ENCODE measurements around the gene GRIN2A. TPM values are rescaled to one million over a fixed set of nuclear protein-coding genes. Genes with fewer than 3 reads are reported as not detected.

GRIN2A gene
- total and polyA plus RNA-seq, 2 experiments from 2014 or later, result 0.05 to 1.6 TPM

DNA sequence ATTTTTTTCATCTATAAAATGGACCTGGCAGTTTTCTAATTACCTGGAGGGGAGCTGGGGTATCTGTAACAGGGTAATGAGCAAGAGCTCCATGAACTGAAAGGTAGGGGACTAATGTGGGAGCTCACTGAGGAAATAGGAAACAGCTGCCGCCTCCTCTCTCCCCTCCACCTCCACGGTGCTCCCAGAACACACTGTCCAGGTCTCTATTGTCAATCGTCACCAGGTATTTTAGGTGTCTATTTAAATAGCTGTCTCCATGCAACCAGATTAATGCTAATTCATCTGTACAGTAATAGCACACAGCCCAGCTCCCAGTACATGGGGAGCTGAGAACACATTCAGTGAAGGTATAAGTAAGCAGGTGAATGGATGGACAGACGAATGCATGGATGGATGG is 233.3 kb downstream of the GRIN2A start:
- Histone ChIP-seq H3K4me2 (no peak overlapping the region), H3K9me3 (ENCODE audit: low read depth) (no peaks in the 10 kb centered on the region), H3K79me2 (no peaks in the 10 kb centered on the region), H3K4me3 (no peak overlapping the region), H3K9me2 (replicated peaks; ENCODE audit: insufficient read depth) (no peaks in the 10 kb centered on the region), H3K27me3 (peaks cover 8% of the 10 kb centered on the region), H3K36me3 (replicated peaks; ENCODE audit: insufficient read depth, low read depth) (no peaks in the 10 kb centered on the region), H4K20me1 (ENCODE audit: insufficient read depth, poor library complexity, severe bottlenecking) (no peaks in the 10 kb centered on the region), H2AFZ (no peak overlapping the region), H3K27ac (no peak overlapping the region), H3K4me1 (ENCODE audit: insufficient read depth) (no peaks in the 10 kb centered on the region)
- WGBS (ENCODE audit: low lambda C conversion rate, missing lambda C conversion rate), result 86% methylated on average over 4 of the region's 4 CpGs
- TF ChIP-seq, protein P1, sequence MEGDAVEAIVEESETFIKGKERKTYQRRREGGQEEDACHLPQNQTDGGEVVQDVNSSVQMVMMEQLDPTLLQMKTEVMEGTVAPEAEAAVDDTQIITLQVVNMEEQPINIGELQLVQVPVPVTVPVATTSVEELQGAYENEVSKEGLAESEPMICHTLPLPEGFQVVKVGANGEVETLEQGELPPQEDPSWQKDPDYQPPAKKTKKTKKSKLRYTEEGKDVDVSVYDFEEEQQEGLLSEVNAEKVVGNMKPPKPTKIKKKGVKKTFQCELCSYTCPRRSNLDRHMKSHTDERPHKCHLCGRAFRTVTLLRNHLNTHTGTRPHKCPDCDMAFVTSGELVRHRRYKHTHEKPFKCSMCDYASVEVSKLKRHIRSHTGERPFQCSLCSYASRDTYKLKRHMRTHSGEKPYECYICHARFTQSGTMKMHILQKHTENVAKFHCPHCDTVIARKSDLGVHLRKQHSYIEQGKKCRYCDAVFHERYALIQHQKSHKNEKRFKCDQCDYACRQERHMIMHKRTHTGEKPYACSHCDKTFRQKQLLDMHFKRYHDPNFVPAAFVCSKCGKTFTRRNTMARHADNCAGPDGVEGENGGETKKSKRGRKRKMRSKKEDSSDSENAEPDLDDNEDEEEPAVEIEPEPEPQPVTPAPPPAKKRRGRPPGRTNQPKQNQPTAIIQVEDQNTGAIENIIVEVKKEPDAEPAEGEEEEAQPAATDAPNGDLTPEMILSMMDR (IDR thresholded peaks at IDR 0.05; ENCODE audit: poor library complexity), result no peak
- TF ChIP-seq EZH2phosphoT487 (IDR thresholded peaks at IDR 0.05; ENCODE audit: low read depth, severe bottlenecking, unreplicated experiment), result no peak
- TF ChIP-seq EZH2 (IDR thresholded peaks at IDR 0.05; ENCODE audit: borderline replicate concordance), result no peak
- DNase-seq (ENCODE audit: low spot score), result no peak

DNA sequence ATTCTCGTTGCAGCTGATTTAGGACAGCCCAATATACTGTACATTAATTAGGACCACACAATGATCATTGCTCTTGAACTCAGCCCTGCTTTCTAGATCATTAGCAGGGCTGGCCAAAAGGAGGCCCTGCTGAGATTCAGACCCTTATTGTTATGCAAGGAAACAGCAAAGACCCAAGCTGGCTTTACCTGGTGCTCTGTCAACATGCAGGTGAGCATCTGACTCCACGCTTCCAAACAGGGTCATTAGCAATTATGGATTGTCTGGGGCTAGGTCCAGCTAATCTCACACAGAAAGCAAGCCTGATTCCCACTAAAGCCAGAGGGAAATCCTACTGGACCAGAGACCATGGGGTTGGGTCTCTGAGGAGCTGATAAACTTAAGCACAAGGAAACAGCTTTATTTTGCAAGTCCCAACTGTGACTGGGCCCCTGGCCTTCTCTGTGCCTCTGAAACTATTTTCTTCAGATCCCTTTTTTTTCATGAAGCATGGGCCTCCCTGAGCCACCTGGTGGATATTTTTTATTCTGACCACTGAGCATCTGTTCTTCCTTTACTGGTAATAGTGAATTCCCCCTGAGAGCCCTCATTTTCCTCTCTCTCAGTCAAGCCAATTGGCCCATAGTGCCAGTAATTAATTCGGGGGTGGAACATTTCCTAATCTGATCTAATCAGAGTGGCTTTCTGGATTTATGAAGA is 236.1 kb downstream of the GRIN2A start:
- no peaks in the 10 kb centered on the region for H4K20me1 ChIP-seq (ENCODE audit: insufficient read depth, poor library complexity, severe bottlenecking)
- H3K4me2 ChIP-seq, result no peak overlapping the region
- H3K4me3 ChIP-seq, result no peak overlapping the region
- 88% methylated on average over 3 of the region's 3 CpGs for WGBS (ENCODE audit: low lambda C conversion rate, missing lambda C conversion rate)
- no peaks in the 10 kb centered on the region for H3K36me3 ChIP-seq (replicated peaks; ENCODE audit: insufficient read depth, low read depth)
- DNase-seq (ENCODE audit: low spot score), result no peak
- H3K27ac ChIP-seq, result no peak overlapping the region
- no peaks in the 10 kb centered on the region for H3K79me2 ChIP-seq
- H3K4me1 ChIP-seq (ENCODE audit: insufficient read depth), result no peaks in the 10 kb centered on the region
- no peaks in the 10 kb centered on the region for H3K9me2 ChIP-seq (replicated peaks; ENCODE audit: insufficient read depth)
- no peaks in the 10 kb centered on the region for H3K9me3 ChIP-seq (ENCODE audit: low read depth)
- TF ChIP-seq EZH2 (IDR thresholded peaks at IDR 0.05; ENCODE audit: borderline replicate concordance) (no peak), EZH2phosphoT487 (IDR thresholded peaks at IDR 0.05; ENCODE audit: low read depth, severe bottlenecking, unreplicated experiment) (no peak)
- TF ChIP-seq, protein P1 (IDR thresholded peaks at IDR 0.05; ENCODE audit: poor library complexity), result no peak
- no peak overlapping the region for H2AFZ ChIP-seq
- H3K27me3 ChIP-seq, result no peaks in the 10 kb centered on the region

DNA sequence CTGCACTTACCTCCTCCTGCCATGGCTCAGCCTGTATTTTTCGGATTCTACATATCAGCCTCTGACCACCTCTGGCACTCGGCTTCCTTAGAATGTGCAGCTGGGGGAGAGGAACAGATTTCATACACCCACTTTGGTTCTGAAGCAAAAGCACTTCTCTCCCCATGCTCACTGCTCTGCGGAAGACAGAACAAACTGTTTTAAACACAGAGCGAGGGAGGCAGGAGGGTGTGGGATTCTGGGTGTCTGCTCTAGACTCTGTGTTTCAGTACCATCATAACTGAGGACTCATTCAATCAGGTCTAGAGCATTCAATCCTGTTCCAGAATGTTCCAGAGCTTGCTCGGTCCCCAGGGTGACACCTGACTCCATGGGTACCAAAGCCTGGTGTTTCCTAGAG is 239.1 kb downstream of the GRIN2A start:
- DNase-seq (ENCODE audit: low spot score), result no peak
- TF ChIP-seq EZH2 (IDR thresholded peaks at IDR 0.05; ENCODE audit: borderline replicate concordance) (no peak), EZH2phosphoT487 (IDR thresholded peaks at IDR 0.05; ENCODE audit: low read depth, severe bottlenecking, unreplicated experiment) (no peak)
- TF ChIP-seq, protein P1 (IDR thresholded peaks at IDR 0.05; ENCODE audit: poor library complexity), result no peak
- no peaks in the 10 kb centered on the region for H3K79me2 ChIP-seq
- H3K4me2 ChIP-seq, result no peak overlapping the region
- no peaks in the 10 kb centered on the region for H4K20me1 ChIP-seq (ENCODE audit: insufficient read depth, poor library complexity, severe bottlenecking)
- no peak overlapping the region for H3K27ac ChIP-seq
- H3K27me3 ChIP-seq, result no peaks in the 10 kb centered on the region
- H3K9me3 ChIP-seq (ENCODE audit: low read depth), result no peaks in the 10 kb centered on the region
- H2AFZ ChIP-seq, result no peak overlapping the region
- H3K9me2 ChIP-seq (replicated peaks; ENCODE audit: insufficient read depth), result no peaks in the 10 kb centered on the region
- 82% methylated on average over 5 of the region's 5 CpGs for WGBS (ENCODE audit: low lambda C conversion rate, missing lambda C conversion rate)
- H3K36me3 ChIP-seq (replicated peaks; ENCODE audit: insufficient read depth, low read depth), result no peaks in the 10 kb centered on the region
- H3K4me3 ChIP-seq, result no peak overlapping the region
- no peaks in the 10 kb centered on the region for H3K4me1 ChIP-seq (ENCODE audit: insufficient read depth)

Measured in hepatocyte (in vitro differentiated cells).